22Rv1 (cell line): Measurements from ENCODE around the gene INPP5A.

Source experiments
- CTCF ChIP-seq: fragments of 450-650 bp; IDR thresholded peaks from 2 replicates; pipeline ENCODE4 v1.5.1; 2017; ENCODE audit warnings: mild to moderate bottlenecking
- ZFX ChIP-seq: fragments of 450-650 bp; IDR thresholded peaks from 2 replicates; pipeline ENCODE4 v1.6.1; 2017; ENCODE audit warnings: antibody characterized with exemption, borderline replicate concordance

GRCh38 chr10:132648072-132648850 is 110.7 kb downstream of the INPP5A start:
- TF ChIP-seq CTCF (no peak), ZFX (no peak)
